NT2/D1 (cell line): ENCODE data around the gene PPP6R3.

Experiments
- YY1 ChIP-seq: IDR thresholded peaks from 2 replicates; pipeline ENCODE4 v1.6.1; 2011; ENCODE audit not compliant: insufficient read length, insufficient read depth
- ZNF274 ChIP-seq: IDR thresholded peaks from 2 replicates; pipeline ENCODE4 v1.6.1; 2011; ENCODE audit warnings: mild to moderate bottlenecking, low read depth, low read length

DNA sequence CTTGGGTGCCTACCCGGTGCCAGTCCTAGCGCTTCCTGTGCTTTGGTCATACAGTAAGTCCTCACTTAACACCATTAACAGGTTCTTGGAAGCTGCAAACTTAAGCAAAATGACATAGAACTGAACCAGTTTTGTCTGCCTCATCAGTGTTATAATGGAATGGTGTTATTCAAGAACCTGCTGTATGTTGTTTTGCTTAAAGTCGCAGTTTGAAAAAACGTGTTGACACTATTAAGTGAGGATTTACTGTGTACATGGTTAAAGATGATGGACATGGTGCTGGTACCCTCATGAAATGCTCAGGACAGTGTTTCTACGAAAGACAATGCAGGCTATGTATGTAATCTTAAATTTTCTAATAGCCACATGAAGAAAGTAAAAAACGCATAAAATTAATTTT lies 41.3 kb downstream of the PPP6R3 start:
- TF ChIP-seq YY1 = no peak
- no peak for TF ChIP-seq ZNF274
